Prostate gland (tissue), 2 donors: Measurements from ENCODE around the gene SIRT7.

ENCODE experiments used
- POLR2A ChIP-seq: fragments of 450-650 bp; IDR thresholded peaks from one replicate; pipeline ENCODE4 v1.6.1; 2016; ENCODE audit warnings: antibody characterized with exemption, mild to moderate bottlenecking
- POLR2AphosphoS5 ChIP-seq: sonication (generic); formaldehyde crosslinking; IDR thresholded peaks from one replicate; pipeline ENCODE4 v1.6.1; 2017; ENCODE audit warnings: antibody characterized with exemption
- TF ChIP-seq, protein P1 (sequence below), 4 experiments: fragments of 200-600 bp in 2 of 4; fragments of 450-650 bp in 2 of 4; sonication (generic) in 2 of 4; IDR thresholded peaks; 1 replicate in 3 of 4; 2 replicates in 1 of 4; pipeline ENCODE4 v1.5.1; 2016 to 2019; ENCODE audit warnings: antibody characterized with exemption in 4 of 4, mild to moderate bottlenecking in 2 of 4, moderate library complexity in 2 of 4

DNA sequence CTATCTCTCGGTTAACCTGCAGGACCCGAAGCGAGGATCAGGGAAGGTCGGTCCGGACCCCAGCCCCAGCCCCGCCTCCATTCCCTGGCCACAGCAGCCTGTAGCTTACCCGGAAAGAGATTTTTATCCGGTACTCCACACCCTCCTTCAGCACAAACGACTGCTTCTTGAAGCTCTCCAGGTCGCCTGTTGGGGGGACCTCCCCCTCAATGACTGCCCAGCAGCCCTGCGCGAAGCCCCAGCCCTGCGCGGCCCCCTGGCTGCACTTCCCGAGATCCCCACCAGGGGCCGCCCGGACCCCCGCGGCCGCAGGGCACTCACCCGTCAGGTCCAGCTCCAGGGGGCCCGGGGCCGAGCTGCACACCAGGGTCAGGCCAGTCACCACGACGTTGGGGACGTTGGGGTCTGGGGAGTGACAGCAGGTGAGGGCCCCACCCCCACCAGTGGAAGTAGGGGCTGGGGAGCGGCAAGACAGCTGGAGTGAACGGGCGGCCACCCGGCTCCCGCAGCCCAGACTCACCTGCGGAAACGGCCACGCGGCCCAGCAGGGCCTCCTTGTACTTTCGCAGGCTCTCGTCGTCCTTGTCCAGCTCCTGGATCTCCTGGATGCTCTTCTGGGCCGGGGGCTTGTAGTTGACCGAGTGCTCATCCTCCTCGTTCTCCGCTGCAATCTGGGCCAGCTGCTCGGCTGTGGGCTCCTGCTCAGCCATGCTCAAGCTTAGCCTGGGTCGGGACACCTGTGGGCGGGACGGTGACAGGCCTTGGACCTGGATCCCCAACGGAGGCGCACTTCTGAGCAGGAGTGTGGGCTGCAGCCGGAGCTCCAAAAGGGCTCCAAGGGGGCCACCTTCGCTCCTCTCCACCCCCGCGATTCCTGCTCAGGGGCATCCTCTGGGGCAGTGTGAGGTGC, 48.5 kb downstream of the SIRT7 start:
- TF ChIP-seq POLR2A (no peak), POLR2AphosphoS5 (no peak)
- TF ChIP-seq, protein P1, sequence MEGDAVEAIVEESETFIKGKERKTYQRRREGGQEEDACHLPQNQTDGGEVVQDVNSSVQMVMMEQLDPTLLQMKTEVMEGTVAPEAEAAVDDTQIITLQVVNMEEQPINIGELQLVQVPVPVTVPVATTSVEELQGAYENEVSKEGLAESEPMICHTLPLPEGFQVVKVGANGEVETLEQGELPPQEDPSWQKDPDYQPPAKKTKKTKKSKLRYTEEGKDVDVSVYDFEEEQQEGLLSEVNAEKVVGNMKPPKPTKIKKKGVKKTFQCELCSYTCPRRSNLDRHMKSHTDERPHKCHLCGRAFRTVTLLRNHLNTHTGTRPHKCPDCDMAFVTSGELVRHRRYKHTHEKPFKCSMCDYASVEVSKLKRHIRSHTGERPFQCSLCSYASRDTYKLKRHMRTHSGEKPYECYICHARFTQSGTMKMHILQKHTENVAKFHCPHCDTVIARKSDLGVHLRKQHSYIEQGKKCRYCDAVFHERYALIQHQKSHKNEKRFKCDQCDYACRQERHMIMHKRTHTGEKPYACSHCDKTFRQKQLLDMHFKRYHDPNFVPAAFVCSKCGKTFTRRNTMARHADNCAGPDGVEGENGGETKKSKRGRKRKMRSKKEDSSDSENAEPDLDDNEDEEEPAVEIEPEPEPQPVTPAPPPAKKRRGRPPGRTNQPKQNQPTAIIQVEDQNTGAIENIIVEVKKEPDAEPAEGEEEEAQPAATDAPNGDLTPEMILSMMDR (IDR thresholded peaks at IDR 0.05), result peak; percentile 71 to 89 (median 74)
